GM21786 (cell line): ENCODE measurements around the gene CTDSPL.

Experiments used
- ATAC-seq: cut with Tn5 transposase; IDR thresholded peaks from one replicate; pipeline ENCODE4 v1.9.1; 2021; ENCODE audit not compliant: unreplicated experiment

Gene CTDSPL

DNA sequence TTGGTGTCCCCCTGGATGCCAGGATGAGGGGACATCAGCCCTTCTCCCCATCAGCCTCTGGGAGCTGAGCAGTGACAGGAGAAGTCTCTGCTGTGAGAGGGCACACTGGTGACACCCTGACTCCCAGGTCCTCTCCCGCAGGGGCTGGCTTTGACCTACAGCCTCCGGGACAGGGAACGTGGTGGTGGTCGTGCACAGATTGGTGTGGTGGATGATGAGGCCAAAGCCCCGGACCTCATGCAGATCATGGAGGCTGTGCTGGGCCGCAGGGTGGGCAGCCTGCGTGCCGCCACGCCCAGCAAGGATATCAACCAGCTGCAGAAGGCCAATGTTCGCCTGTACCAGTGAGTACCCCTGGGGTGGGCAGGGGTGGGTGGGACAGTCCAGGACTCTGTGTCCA lies 135.7 kb downstream of the CTDSPL start:
- no peak for ATAC-seq

DNA sequence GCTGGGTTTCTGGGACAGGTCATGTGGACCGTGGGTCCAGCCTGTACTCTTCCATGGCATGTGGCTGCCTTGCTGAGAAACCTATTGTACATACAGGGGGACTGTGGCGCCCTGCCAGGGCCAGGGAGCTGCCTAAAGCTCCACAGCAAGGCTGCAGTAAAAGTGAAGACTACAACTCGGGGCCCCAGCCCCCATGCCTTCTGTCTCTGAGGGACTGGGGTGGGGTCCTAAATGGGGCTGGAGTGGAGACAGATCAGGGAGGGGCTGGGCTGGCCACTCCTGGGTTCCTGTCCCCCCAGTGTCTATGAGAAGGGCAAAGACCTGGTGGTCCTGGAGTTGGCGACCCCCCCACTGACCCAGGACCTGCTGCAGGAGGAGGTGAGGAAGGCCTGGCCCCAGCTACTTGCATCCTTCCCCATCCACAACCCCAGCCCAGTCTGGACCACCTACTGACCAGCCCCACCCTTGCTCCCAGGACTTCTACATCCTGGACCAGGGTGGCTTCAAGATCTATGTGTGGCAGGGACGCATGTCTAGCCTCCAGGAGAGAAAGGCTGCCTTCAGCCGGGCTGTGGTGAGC lies 136.2 kb downstream of the CTDSPL start:
- no peak for ATAC-seq

DNA sequence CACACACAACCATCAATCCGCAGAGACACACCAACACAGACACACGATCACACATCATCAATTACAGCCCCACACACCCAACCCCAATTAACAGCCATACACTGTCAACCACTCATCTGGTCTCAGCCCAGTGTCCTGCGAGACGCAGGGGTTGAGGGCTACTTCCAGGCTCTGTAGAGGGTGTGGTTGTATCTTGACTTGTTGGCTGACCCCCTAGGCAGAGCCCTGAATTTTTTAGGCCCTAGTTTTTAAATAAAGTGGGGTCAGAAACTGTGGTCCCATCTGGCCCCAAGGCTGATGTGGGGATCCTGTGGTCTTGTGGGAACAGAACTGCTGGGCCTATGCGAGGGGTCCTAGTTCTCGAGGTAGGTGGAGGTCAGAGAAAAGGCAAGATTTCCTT lies 138.2 kb downstream of the CTDSPL start:
- no peak for ATAC-seq

DNA sequence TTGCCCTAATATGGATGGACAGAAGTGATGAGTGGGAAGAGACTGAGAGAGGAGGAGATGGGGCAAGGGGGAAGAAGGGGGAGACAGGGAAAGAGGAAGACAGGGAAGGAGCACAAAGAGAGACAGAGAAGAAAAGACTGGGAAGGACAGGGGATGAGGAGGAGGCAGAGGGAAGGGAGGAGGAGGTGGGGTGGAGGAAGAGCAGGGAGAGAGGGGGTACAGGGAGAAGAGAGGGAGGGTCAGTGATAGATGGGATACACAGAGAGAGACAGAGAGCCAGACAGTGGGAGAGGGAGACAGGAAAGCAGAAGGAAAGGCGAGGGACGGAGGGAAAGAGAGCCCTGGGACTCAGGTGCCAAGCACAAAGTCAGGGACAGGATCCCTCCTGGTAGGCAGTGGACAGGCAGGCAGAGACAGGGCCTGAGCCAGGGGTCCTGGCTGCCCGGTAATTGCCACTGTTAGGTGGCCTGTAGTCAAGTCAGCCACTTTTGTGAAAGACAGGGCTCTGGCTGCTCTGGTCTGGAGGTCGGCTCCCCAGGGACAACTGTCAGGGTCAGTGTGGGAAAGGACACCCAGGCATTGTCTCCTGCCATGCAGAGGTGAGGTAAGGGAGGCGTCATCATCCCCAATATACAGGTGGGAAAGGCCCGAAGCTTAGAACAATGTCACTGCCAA lies 138.7 kb downstream of the CTDSPL start:
- no peak for ATAC-seq

DNA sequence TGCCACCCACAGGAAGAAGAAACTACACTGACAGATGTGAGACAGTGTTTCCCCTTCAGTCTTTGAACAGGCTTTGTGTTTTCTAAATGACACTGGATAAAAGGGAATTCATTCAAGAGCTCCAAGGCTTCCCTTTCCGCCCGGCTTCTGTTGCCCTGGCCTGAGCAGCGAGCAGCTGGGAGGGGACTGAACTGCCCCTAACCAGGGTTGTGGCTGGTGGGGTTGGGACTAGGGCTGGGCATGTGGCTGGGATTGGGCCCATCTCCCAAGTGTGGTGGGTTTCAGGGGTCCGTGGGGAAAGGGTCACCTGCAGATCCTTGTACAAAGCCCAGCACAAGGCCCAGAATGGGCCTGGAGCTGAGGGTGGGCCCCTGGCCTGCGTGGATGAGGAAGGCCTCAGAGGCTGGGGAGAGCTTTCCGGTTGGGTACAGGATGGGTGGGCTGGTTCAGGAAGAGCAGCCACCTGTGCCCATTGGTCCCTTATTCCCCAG lies 139.3 kb downstream of the CTDSPL start:
- no peak for ATAC-seq

DNA sequence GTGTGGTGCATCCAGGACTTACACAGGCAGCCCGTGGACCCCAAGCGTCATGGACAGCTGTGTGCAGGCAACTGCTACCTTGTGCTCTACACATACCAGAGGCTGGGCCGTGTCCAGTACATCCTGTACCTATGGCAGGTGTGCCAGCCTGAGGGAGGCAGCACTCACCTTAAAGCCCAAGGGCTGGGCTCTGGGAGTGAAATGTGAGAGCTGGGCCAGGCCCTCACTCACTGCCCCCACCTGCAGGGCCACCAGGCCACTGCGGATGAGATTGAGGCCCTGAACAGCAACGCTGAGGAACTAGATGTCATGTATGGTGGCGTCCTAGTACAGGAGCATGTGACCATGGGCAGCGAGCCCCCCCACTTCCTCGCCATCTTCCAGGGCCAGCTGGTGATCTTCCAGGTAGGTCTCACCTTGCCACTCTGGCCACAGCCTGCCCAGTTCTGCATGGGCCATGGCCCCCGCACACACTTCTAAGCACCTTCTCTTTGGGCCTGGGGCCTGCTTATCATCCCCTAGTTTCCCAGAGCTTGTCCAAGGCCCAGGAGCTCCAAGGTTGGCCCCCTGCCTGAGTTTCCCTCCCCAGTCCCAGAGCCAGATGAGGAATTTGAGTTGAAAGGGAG lies 139.9 kb downstream of the CTDSPL start:
- ATAC-seq: no peak

DNA sequence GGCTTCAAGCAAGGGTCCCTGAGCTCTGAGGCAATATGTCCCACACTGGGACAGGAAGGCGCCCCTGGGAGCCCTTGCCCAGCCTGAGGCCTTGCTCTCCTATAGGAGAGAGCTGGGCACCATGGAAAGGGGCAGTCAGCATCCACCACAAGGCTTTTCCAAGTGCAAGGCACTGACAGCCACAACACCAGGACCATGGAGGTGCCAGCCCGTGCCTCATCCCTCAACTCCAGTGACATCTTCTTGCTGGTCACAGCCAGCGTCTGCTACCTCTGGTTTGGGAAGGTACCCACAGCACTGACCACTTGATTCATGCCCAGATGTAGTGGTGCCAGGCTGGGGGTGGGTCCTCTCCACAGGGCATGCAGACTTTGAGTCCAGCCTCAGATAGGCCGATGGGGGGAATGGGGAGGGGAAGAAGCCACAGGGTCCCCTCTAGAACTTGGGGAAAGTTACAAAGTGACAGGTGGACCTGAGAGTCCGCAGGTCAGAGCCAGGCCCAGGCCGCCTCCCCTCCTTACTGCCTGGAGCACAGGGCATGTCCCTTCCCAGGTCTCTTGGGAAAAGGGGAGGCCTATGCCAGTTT lies 140.7 kb downstream of the CTDSPL start:
- no peak for ATAC-seq

DNA sequence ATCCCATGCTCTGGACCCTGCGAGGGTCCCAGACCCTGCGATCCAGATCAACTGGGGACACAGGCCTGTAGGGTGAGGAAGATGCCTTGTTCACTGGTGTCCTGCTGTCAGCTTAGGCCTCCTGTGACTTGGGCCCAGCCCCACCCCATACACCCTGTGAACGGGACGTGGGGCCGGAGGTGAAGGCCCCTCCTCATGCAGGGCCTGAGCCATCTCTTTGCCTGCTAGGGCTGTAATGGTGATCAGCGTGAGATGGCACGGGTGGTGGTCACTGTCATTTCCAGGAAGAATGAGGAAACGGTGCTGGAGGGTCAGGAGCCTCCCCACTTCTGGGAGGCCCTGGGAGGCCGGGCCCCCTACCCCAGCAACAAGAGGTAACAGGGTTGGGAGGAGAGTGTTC lies 141.3 kb downstream of the CTDSPL start:
- no peak for ATAC-seq

DNA sequence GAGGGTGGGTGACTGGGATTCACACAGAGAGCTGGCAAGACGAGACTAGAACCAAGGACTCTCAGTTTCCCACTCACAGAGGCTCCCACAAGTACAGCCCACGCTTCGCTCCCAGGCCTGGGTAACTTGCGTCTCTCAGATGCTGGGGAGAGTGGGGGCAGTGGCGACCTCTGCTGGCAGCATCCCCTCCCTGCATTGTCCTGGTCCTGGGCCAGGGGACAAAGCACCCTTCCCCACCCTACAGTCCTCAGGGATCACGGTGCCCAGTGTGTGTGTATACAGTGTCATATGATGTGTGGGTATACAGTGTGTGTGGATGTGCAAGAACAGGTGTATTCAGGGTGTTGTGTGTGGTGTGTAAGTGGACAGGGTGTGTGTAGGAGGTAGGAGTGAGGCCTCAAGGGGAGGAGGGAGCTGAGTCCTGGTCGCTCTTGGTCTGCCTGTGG lies 141.7 kb downstream of the CTDSPL start:
- peak; percentile 44 for ATAC-seq

DNA sequence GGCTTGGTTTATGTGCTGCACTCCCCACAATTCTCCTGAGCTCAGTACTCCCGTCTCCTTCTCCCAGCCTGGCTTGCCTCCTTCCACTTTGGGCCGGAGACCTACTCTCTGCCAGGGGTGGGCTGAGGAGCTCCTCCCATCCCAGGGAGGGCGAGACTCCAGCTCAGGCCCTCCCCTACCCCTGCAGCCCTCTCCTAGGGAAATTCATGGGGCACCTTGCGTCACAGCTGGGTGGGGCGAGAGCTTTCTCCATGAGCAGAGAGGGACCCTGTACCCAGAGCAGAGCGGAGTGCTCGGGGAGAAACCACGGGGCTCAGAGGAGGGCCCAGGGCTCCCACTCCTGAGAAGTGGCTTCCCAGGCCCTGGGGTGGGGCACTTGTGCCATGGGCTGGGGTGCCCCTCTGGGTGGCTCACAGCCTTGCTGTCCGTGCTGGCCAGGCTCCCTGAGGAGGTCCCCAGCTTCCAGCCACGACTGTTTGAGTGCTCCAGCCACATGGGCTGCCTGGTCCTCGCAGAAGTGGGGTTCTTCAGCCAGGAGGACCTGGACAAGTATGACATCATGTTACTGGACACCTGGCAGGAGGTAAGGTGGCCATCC lies 142.2 kb downstream of the CTDSPL start:
- no peak for ATAC-seq

DNA sequence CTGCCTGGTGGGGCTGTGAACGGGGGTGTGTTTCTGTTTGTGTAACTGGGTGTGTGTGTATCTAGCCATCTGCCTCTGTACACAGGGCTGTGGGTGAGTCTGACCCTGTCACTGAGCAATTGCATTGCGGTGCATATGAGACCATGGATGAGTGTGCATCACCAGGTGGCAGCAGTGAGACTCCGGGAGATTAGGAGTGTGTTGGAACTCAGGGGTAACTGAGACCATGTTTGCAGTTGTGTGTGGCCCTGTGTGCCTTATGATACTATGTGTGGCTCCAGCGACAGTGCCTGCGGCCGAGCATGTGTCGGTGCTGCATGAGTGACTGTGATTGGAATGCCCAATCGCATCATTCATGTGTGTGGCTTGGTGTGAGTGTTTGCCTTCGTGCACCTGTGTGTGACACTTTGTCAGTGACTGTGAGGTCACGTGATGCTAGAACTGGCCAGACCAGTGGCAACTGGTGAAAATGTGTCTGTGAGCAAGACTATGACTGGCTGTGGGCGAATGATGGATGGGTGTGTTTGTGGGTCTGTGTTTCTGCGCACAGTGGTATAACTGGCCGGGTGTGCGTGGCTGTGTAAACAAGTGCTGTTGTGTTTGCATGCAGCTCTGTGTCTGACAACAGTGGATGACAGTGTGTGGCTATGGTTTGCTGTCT lies 142.9 kb downstream of the CTDSPL start:
- ATAC-seq: no peak

DNA sequence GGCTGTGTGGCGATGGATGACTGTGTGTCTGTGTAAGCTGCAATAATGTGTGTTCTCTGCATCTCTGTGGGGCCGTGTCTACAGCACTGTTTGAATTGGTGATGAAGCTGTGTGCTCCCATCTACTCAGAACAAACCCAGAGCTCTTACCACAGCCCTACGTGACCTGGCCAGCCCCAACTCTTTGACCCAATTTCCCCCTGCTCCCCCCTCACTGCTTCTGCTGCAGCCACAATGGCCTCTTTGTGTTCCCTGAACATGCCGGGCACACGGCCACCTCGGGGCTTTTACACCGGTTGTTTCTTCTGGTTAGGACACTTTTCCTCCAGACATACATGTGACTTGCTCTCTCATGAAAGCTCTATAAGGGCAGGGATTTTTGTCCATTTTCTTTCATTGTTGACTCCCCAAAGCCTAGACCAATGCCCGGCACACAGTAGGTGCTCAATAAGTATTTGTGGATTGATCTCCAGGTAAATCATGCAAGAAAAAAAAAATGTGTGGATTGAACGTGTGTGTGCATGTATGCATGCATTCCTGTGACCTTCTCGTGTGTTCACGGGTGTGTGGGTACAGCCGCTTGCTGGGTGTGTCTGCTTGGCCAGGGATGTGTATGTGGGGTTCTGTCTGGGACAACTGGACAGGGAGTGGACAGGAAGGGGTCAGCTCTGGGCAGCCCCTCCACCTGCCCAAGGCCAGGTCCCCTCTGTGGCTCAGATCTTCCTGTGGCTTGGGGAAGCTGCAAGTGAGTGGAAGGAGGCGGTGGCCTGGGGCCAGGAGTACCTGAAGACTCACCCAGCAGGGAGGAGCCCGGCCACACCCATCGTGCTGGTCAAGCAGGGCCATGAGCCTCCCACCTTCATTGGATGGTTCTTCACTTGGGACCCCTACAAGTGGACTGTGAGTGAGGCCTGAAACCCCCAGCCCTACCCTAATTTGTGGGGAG lies 143.7 kb downstream of the CTDSPL start:
- no peak for ATAC-seq

DNA sequence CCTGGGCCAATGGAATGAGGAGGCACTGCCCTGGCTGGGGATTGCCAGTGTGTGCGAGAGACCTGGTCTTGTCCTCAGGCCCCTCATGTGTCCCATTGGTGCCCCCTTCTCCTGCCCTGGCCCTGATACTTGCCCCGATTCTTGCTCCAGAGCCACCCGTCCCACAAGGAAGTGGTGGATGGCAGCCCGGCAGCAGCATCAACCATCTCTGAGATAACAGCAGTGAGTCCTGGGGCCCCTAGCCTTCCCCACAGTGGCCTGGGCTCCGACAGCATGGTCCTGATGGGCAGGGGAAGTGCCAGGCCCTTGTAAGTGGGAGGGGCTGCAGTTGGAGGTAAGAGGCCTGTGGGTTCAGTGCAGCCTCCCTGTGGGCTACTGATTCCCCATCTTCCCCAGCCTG lies 144.4 kb downstream of the CTDSPL start:
- ATAC-seq: no peak

DNA sequence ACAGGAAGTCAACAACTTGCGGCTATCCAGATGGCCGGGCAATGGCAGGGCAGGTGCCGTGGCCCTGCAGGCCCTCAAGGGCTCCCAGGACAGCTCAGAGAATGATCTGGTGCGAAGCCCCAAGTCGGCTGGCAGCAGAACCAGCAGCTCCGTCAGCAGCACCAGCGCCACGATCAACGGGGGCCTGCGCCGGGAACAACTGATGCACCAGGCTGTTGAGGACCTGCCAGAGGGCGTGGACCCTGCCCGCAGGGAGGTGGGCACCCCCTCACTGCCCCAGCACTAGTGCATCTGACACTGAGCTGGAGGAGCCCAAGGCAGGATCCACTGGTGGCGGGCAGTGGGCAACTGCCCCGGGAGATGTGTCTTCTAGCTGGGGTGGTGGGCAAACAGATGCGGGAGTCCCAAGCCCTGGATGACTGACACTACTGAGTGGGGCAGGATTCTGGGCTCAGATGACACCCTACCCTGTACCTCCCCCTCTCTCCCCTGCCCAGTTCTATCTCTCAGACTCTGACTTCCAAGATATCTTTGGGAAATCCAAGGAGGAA lies 144.8 kb downstream of the CTDSPL start:
- ATAC-seq: no peak

DNA sequence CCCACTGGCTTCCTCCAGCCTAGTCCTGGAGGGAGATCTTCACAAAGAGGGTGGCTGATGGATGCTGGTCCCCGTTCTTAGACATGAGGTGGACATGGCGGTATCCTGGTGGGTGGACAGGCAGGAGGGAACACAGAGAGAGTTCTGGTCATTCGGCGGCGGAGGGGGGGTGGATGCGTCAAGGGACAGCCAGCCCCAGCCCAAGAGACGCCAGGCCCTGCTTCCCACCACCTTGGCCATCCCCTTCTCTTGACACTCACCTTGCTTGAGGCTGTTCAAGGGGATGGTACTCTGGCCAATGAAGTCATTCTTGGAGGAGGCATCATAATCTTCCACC lies 146.0 kb downstream of the CTDSPL start:
- ATAC-seq: no peak

DNA sequence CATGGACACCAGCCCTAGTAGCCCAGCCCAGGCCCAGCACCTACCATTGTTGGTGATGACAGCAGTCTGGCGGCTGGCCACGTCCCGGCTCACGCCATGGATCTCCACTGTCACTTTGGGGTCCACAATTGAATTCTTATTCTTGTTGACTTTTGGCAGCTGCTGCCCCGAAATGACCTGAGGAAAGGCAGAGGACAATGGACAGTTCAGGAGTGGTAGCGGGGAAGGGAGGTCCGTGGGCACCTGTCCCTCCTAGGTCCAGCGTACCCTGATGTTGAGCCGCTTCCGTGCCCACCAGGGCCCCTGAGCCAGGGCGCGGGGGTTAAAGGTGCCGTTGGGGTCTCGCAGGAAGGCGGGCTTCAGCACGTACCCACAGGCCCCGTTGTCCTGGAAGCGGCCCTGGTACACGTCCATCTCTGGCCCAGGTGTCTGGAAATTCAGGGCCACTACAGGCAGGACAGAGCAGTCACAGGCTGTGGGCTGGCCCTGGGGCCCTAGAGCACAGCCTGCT lies 146.6 kb downstream of the CTDSPL start:
- no peak for ATAC-seq

DNA sequence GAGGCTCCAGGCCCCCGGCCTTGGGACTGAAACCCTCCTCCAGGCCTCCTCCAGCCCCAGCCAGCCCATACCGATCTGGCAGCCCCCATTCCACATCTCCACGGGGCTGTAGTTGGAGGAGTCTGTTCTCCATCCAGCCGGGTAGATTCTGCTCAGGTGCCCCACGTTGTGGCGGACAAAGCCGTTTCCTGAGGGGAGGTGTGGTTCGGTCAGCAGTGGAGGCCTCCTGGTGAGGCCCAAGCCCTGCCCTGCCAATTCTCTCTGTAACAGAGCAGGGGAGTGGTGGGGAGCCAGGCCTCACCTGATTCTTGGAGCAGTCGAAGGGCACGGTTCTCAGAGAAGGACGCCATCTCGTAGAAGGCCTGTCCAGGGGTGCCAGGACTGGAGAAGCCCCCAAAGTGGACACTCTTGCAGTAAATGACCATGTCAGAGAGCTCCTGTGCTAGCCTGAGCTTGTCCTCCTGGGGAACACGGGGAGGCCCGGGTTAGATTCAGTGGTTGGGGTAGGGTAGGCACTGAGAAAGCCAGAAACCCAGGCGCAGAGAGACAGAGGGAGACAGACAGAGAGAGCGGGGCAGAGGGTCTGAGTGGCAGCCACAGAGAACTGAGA lies 147.4 kb downstream of the CTDSPL start:
- no peak for ATAC-seq

DNA sequence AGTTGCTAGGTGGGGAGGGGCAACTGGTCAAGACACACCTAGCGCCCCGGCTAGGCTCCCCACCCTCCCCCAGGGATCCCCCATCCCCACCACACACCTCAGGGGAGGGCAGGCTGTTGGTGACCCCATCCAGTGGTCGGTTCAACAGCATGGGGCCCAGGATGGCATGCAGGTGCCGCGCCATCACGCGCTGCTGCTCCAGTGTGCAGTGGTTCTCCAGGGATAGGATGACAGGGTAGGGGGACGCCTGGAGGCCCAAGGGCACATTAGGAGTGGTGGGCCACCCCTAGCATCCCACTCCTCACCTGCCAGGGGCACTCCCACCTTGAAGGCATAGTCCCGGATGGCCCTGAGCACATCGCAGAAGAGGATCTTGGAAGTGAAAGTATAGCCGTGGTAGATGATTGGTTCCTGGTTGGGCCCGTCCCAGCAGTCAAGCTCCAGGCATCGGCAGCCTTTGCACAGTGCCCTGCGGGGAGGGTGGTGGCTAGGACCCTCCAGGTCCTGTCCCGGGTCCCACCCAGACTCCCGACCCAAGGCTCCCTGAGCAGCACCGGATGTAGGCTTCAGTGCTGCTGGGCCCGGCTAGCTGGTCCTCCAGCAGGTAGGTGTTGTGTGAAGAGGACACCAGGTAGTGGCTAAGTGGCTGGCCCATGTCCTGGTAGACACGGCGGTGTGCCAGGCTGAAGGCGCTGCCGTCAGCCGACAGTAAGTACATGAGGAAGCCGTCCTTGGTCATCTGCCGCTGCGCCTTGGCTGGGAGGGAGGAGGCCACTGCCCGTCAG lies 148.3 kb downstream of the CTDSPL start:
- ATAC-seq: no peak
